GM18868 (cell line): ENCODE results near the gene SRP68.

Source experiments
- ATAC-seq: cut with Tn5 transposase; IDR thresholded peaks from one replicate; pipeline ENCODE4 v1.9.1; 2021; ENCODE audit warnings: mild to moderate bottlenecking, moderate library complexity; ENCODE audit not compliant: unreplicated experiment

The SRP68 gene

DNA sequence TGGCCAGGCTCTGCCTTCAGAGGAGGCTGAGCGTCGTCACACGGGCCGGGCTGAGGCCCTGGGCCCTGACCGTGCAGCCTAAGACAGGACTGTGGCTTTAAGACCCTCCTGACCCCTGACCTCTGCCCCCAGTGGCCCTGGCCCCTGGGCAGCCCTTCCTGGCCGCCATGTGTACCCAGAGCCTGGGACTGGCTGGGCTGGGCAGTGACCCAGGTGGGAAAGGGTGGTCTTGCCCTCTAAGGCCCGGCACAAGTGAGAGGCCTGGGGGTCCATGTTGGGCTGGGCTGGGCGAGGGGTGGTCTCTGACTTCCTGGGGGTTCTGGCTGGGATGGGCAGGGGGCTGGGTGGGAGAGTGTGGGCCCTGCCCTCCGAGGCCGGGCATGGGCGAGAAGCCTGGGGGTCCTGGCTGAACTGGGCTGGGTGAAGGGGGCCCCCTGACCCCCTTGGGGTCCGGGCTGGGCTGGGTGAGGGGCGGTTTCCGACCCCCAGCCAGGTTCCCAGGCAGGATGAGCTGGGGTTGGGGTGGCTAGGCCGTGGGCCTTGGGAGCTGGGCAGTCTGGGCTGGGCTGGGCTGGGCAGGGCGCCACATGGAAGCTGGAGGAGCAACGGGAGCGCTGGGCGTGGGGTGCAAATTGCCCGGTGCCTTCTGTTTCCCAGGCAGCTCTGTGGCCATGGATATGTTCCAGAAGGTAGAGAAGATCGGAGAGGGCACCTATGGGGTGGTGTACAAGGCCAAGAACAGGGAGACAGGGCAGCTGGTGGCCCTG is 71.4 kb downstream of the SRP68 start, which contains the start of gene CDK3:
Gene CDK3 (plus strand): TSS at position 101 of the 767 bp plus-strand sequence. CDS start 571 bp downstream, at position 672.
- no peak for ATAC-seq

- ATAC-seq: no peak
Measured at GRCh38 chr17:76000016-76000754, 72.1 kb downstream of the SRP68 start.

- ATAC-seq: no peak
Measured at GRCh38 chr17:75998327-75998795, 74.0 kb downstream of the SRP68 start.

GRCh38 chr17:75996665-75997590 is 75.4 kb downstream of the SRP68 start:
- ATAC-seq: no peak

GRCh38 chr17:75995385-75995925 is 76.9 kb downstream of the SRP68 start:
- ATAC-seq: no peak

- ATAC-seq: no peak
Measured at GRCh38 chr17:75994802-75995370, 77.4 kb downstream of the SRP68 start.

GRCh38 chr17:75991396-75991795 is 80.9 kb downstream of the SRP68 start:
- ATAC-seq: no peak
